CD4-positive, alpha-beta T cell (primary cell): ENCODE measurements around the gene EDRF1. TPM values are rescaled to one million over a fixed set of nuclear protein-coding genes. Genes with fewer than 3 reads are reported as not detected.

ENCODE experiments used
- ATAC-seq: fragments of 200-7000 bp; cut with Tn5 transposase; one replicate; pipeline ENCODE4 v1.10.0; 2022; ENCODE audit warnings: mild to moderate bottlenecking; ENCODE audit not compliant: poor library complexity
- CTCF ChIA-PET: fragments of 350-600 bp; sonication (Branson Sonifier 250); formaldehyde crosslinking; loops from one replicate; lab custom pipeline; 2021; ENCODE audit warnings: antibody characterized with exemption, inconsistent platforms; lab: Charles Lee
- POLR2A ChIA-PET: fragments of 350-600 bp; sonication (Branson Sonifier 250); formaldehyde crosslinking; loops from one replicate; lab custom pipeline; 2021; ENCODE audit warnings: antibody characterized with exemption, inconsistent platforms; lab: Charles Lee
- DNase-seq, 14 experiments: peaks; one replicate each; pipeline ENCODE4 v3.0.0-alpha.2; 2013 to 2020; ENCODE audit warnings: mixed read lengths in 2 of 14
- H3K27ac ChIP-seq, 2 donors: one replicate each; pipeline versions ENCODE4 v1.5.1 to v1.7.0; 2013; ENCODE audit warnings: low read length in 2 of 2, low read depth in 1 of 2, mild to moderate bottlenecking in 1 of 2
- H3K27me3 ChIP-seq, 2 experiments: 1 replicate in 1 of 2; 2 replicates in 1 of 2; pipeline versions ENCODE4 v1.6.1 to v1.7.0; 2013; ENCODE audit warnings: low read length in 2 of 2, control low read depth in 1 of 2, mild to moderate bottlenecking in 1 of 2, moderate library complexity in 1 of 2; ENCODE audit not compliant: insufficient read depth in 2 of 2, control insufficient read depth in 1 of 2
- H3K36me3 ChIP-seq: one replicate; pipeline ENCODE4 v1.6.1; 2013; ENCODE audit warnings: low read length, control low read depth; ENCODE audit not compliant: insufficient read depth
- H3K4me1 ChIP-seq: one replicate; pipeline ENCODE4 v1.6.1; 2013; ENCODE audit warnings: low read length, control low read depth; ENCODE audit not compliant: insufficient read depth
- H3K4me3 ChIP-seq: one replicate; pipeline ENCODE4 v1.5.1; 2013; ENCODE audit warnings: mild to moderate bottlenecking, low read length, moderate library complexity
- H3K9me3 ChIP-seq, 2 experiments: 1 replicate in 1 of 2; 2 replicates in 1 of 2; pipeline versions ENCODE4 v1.6.1 to v1.7.0; 2013; ENCODE audit warnings: low read length in 2 of 2, mild to moderate bottlenecking in 2 of 2, control low read depth in 1 of 2, moderate library complexity in 1 of 2; ENCODE audit not compliant: control insufficient read depth in 1 of 2, insufficient read depth in 1 of 2
- H3K27ac Mint-ChIP-seq: one replicate; pipeline ENCODE4 v1.8.0; 2020; ENCODE audit warnings: mixed read lengths
- H3K27me3 Mint-ChIP-seq: one replicate; pipeline ENCODE4 v1.8.0; 2021; ENCODE audit warnings: mixed read lengths
- H3K36me3 Mint-ChIP-seq: one replicate; pipeline ENCODE4 v1.8.0; 2021; ENCODE audit warnings: low read depth, mixed read lengths
- H3K4me1 Mint-ChIP-seq: one replicate; pipeline ENCODE4 v1.8.0; 2021; ENCODE audit warnings: low read depth, mixed read lengths
- H3K4me3 Mint-ChIP-seq: one replicate; pipeline ENCODE4 v1.8.0; 2020; ENCODE audit warnings: mild to moderate bottlenecking, mixed read lengths
- H3K9me3 Mint-ChIP-seq: one replicate; pipeline ENCODE4 v1.8.0; 2020; ENCODE audit warnings: mixed read lengths
- CTCF ChIP-seq: fragments of 200-600 bp; IDR thresholded peaks from one replicate; pipeline ENCODE4 v1.8.0; 2022; ENCODE audit warnings: antibody characterized with exemption, mild to moderate bottlenecking
- intact Hi-C, 2 experiments: fragments of 100-400 bp; cut with DNase I in 1 of 2; cut with micrococcal nuclease in 1 of 2; formaldehyde crosslinking; loops; one replicate each; pipeline versions ENCODE4 v1.15.1 to v1.9.0; 2023 to 2025; cut with DNase I, micrococcal nuclease
- total RNA-seq, 174 experiments: library from RNA in 2 of 174; stranded (reverse) in 2 of 174; gene quantifications; one replicate each; pipeline ENCODE4 v1.2.3 and lab custom pipeline; 2021 to 2026

Gene EDRF1
- total RNA-seq, 2 experiments from 2014 or later: 39.0 to 39.8 TPM

- no peak overlapping the region for H3K4me3 ChIP-seq
- H3K9me3 ChIP-seq: peaks cover 0 to 4% of the 10 kb centered on the region in 2 experiments
- ChIA-PET CTCF (no interaction called here), POLR2A (no interaction called here)
- H3K4me1 ChIP-seq: peaks cover 26% of the 10 kb centered on the region
- intact Hi-C loops: loop anchor here in 1 of 2 experiments (5.0 to 10.0 kb wide), 2 partner anchors 804 to 926 kb away; partner anchors contain the start of gene EEF1AKMT2
- H3K4me3 Mint-ChIP-seq: peak overlapping the region; percentile 100
- TF ChIP-seq CTCF: no peak
- no peaks in the 10 kb centered on the region for H3K27me3 ChIP-seq
- H3K9me3 Mint-ChIP-seq: no peaks in the 10 kb centered on the region
- no peak overlapping the region for H3K27ac ChIP-seq
- DNase-seq (no peak), ATAC-seq (no peak)
- H3K27me3 Mint-ChIP-seq: no peaks in the 10 kb centered on the region
- H3K27ac Mint-ChIP-seq: peak overlapping the region; percentile 99
- peaks cover 39% of the 10 kb centered on the region for H3K4me1 Mint-ChIP-seq
- peaks cover 75% of the 10 kb centered on the region for H3K36me3 Mint-ChIP-seq
- peaks cover 38% of the 10 kb centered on the region for H3K36me3 ChIP-seq
Observed at GRCh38 chr10:125721035-125721434, 1.5 kb downstream of the EDRF1 start.

- H3K27me3 Mint-ChIP-seq: no peaks in the 10 kb centered on the region
- CTCF ChIA-PET: no interaction called here
- Histone ChIP-seq H3K4me3 (no peak overlapping the region), H3K27me3 (no peaks in the 10 kb centered on the region), H3K4me1 (peaks cover 26% of the 10 kb centered on the region), H3K27ac (no peak overlapping the region), H3K9me3 (peaks cover 0 to under 1% of the 10 kb centered on the region in 2 experiments), H3K36me3 (peaks cover 55% of the 10 kb centered on the region)
- no peak overlapping the region for H3K27ac Mint-ChIP-seq
- H3K36me3 Mint-ChIP-seq: peaks cover 90% of the 10 kb centered on the region
- peak overlapping the region; percentile 63 for H3K4me3 Mint-ChIP-seq
- intact Hi-C loops: loop anchor here in 1 of 2 experiments (5.0 to 10.0 kb wide), 2 partner anchors 806 to 928 kb away; partner anchors contain the start of gene EEF1AKMT2
- DNase-seq (no peak), ATAC-seq (no peak)
- H3K4me1 Mint-ChIP-seq: peaks cover 39% of the 10 kb centered on the region
- H3K9me3 Mint-ChIP-seq: no peaks in the 10 kb centered on the region
- POLR2A ChIA-PET: no interaction called here
- no peak for TF ChIP-seq CTCF
Observed at GRCh38 chr10:125722811-125723210, 3.3 kb downstream of the EDRF1 start.

- H3K27me3 ChIP-seq: no peaks in the 10 kb centered on the region
- no peak overlapping the region for H3K27ac Mint-ChIP-seq
- no peaks in the 10 kb centered on the region for H3K9me3 Mint-ChIP-seq
- DNase-seq (no peak), ATAC-seq (no peak)
- H3K27me3 Mint-ChIP-seq: no peaks in the 10 kb centered on the region
- H3K4me3 Mint-ChIP-seq: no peak overlapping the region
- ChIA-PET CTCF (no interaction called here), POLR2A (no interaction called here)
- H3K36me3 ChIP-seq: peaks cover 88% of the 10 kb centered on the region
- peaks cover 94% of the 10 kb centered on the region for H3K36me3 Mint-ChIP-seq
- no peaks in the 10 kb centered on the region for H3K4me1 ChIP-seq
- TF ChIP-seq CTCF: no peak
- no peak overlapping the region for H3K4me3 ChIP-seq
- peaks cover 8% of the 10 kb centered on the region for H3K4me1 Mint-ChIP-seq
- intact Hi-C loops: loop anchor here in 1 of 2 experiments (10.0 kb wide), 1 partner anchor 932 kb away; the partner anchor contains the start of gene EEF1AKMT2
- H3K27ac ChIP-seq: no peak overlapping the region
- H3K9me3 ChIP-seq: no peaks in the 10 kb centered on the region
Observed at GRCh38 chr10:125726914-125727313, 7.4 kb downstream of the EDRF1 start.
